Liver (tissue), 3 donors: ENCODE results near the gene UAP1.

ENCODE experiments used
- EGR1 ChIP-seq, 2 donors: IDR thresholded peaks; 2 replicates each; pipeline ENCODE4 v1.6.1; 2016 to 2018; ENCODE audit warnings: antibody characterized with exemption in 2 of 2, low read depth in 2 of 2
- RAD21 ChIP-seq, 2 donors: IDR thresholded peaks; 2 replicates each; pipeline ENCODE4 v1.6.1; 2016; ENCODE audit warnings: antibody characterized with exemption in 2 of 2, mild to moderate bottlenecking in 2 of 2
- TF ChIP-seq, protein P1 (sequence below): fragments of 150-350 bp; IDR thresholded peaks from 2 replicates; pipeline ENCODE4 v1.5.1; 2017; ENCODE audit warnings: improper control_type of control experiment, low read depth, low read length; ENCODE audit not compliant: missing input control
- TF ChIP-seq, protein P2 (sequence below): IDR thresholded peaks from 2 replicates; pipeline ENCODE4 v1.6.1; 2016; ENCODE audit warnings: antibody characterized with exemption, mild to moderate bottlenecking
- donor health status: healthy.
- donor health status: healthy.

DNA sequence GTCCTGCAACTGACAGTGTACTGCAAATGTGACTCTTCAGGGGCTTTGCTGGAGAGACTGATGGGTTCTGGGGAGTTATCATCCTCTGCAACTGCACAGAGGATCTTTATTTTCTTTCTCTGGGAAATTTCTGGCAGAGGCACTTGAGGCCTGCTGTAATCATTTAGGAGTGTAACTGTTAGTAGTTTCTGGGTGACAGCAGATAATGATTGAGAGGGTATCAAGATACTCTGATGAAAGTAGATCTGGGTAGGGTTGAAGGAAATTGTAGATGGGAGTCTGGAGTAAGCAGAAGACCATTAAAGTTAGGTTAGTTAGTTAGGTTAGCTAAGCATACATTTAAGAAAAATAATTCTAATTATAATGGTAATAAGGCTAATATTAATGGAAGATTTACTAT lies 59.7 kb downstream of the UAP1 start:
- TF ChIP-seq EGR1 (IDR thresholded peaks at IDR 0.05; ENCODE audit: low read depth in 2 of 2) (no peak), RAD21 (IDR thresholded peaks at IDR 0.05) (no peak)
- TF ChIP-seq, protein P1, sequence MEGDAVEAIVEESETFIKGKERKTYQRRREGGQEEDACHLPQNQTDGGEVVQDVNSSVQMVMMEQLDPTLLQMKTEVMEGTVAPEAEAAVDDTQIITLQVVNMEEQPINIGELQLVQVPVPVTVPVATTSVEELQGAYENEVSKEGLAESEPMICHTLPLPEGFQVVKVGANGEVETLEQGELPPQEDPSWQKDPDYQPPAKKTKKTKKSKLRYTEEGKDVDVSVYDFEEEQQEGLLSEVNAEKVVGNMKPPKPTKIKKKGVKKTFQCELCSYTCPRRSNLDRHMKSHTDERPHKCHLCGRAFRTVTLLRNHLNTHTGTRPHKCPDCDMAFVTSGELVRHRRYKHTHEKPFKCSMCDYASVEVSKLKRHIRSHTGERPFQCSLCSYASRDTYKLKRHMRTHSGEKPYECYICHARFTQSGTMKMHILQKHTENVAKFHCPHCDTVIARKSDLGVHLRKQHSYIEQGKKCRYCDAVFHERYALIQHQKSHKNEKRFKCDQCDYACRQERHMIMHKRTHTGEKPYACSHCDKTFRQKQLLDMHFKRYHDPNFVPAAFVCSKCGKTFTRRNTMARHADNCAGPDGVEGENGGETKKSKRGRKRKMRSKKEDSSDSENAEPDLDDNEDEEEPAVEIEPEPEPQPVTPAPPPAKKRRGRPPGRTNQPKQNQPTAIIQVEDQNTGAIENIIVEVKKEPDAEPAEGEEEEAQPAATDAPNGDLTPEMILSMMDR, result no peak
- TF ChIP-seq, protein P2, sequence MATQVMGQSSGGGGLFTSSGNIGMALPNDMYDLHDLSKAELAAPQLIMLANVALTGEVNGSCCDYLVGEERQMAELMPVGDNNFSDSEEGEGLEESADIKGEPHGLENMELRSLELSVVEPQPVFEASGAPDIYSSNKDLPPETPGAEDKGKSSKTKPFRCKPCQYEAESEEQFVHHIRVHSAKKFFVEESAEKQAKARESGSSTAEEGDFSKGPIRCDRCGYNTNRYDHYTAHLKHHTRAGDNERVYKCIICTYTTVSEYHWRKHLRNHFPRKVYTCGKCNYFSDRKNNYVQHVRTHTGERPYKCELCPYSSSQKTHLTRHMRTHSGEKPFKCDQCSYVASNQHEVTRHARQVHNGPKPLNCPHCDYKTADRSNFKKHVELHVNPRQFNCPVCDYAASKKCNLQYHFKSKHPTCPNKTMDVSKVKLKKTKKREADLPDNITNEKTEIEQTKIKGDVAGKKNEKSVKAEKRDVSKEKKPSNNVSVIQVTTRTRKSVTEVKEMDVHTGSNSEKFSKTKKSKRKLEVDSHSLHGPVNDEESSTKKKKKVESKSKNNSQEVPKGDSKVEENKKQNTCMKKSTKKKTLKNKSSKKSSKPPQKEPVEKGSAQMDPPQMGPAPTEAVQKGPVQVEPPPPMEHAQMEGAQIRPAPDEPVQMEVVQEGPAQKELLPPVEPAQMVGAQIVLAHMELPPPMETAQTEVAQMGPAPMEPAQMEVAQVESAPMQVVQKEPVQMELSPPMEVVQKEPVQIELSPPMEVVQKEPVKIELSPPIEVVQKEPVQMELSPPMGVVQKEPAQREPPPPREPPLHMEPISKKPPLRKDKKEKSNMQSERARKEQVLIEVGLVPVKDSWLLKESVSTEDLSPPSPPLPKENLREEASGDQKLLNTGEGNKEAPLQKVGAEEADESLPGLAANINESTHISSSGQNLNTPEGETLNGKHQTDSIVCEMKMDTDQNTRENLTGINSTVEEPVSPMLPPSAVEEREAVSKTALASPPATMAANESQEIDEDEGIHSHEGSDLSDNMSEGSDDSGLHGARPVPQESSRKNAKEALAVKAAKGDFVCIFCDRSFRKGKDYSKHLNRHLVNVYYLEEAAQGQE, result no peak
